NCI-H82 treated with DMSO at 0.1 percent for 48 hours (cell line): ENCODE results near the gene RTF1.
"Not testable (repeated sequence)": the region's sequence is repeated elsewhere in the genome, so short reads cannot be mapped to it uniquely, and the experiment has no call there.

Experiments
- DNase-seq: peaks from one replicate; lab custom pipeline; 2025; ENCODE audit not compliant: unreplicated experiment; lab: John Stamatoyannopoulos, UW

RTF1 gene

GRCh38 chr15:41435037-41435786, 18.3 kb downstream of the RTF1 start:
- DNase-seq, result no peak

DNA sequence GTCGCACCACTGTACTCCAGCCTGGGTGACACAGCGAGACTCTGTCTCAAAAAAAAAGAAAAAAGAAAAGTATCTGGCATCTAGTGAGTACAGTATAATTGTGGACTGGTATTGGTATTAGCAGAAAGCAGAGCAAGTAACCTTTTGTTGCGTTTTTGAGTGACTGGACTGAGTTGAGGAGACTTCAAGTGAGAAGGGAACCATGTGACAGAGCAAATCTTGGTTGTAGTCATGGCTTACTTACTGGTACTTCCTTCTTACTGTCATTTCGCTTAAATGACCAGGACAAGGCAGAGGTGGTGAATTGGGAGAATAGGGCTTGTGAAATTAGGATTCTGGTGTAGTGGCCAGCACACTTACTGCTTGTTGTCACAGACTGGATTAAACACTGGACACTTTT, 20.6 kb downstream of the RTF1 start:
- no peak for DNase-seq

- no peak for DNase-seq
Observed at GRCh38 chr15:41438206-41438605, 21.3 kb downstream of the RTF1 start.

DNA sequence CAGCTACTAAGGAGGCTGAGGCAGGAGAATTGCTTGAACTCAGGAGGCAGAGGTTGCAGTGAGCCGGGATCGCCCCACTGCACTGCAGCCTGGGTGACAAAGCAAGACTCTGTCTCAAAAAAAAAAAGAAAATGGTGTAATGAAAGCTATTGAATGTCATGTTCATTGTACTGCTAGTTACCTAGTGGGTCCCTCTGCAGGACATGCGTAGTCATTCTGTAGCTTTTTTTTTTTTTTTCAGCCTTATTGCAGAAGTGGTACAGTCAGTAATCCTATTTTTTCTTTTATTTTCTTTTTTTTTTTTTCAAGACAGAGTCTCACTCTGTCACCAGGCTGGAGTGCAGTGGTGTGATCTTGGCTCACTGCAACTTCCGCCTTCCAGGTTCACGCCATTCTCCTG, 21.9 kb downstream of the RTF1 start:
- not testable (repeated sequence) for DNase-seq

DNA sequence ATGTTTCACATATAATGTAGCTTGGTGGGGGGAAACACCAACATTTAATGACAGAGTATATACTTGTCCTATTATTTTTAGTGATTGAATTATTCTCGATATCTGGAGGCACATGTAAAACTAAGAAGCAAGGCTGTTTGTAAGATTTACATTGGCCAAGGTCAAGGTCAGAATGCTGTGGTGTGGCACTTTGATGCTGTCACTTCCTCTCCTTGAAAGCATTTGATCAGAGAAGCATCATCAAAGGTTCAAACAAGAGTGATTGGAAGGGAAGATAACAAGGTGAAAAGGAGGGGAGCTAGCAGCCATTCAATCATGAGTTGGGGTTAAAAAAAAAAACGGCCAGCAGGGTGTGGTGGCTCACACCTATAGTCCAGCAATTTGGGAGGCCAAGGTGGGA, 26.4 kb downstream of the RTF1 start:
- no peak for DNase-seq

GRCh38 chr15:41445399-41445798, 28.5 kb downstream of the RTF1 start:
- DNase-seq, result no peak

DNA sequence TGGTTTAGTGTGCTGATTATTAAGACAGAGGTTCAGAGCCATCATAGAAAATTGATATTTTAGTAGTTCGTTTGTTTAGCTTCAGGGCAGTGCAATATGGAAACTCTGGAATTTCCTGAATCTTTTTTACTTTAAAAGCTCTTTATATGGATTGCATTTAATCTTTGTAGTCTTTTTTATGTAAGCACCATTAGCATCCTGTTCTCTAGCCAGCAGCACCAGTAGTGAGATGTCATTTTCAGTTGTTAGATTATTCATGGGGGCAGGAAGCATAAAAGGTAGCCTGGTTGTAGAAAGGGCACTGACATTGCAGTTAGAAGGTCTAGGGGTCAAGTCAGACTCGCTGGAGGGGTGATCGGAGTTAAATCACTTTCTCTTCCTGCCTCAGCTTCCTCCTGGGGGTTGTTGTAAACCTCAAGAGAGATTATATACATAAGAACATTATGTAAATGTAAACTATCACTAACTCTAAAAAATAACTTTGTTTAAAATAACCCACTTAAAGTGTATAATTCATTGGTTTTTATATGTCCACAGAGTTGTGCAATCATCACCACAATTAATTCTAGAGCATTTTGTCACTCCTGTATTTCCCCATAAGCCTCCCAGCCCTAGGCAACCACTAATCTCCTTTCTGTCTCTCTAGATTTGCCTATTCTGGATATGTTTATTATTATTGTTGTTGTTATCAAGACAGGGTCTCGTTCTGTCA, 45.3 kb downstream of the RTF1 start:
- DNase-seq, result no peak

DNA sequence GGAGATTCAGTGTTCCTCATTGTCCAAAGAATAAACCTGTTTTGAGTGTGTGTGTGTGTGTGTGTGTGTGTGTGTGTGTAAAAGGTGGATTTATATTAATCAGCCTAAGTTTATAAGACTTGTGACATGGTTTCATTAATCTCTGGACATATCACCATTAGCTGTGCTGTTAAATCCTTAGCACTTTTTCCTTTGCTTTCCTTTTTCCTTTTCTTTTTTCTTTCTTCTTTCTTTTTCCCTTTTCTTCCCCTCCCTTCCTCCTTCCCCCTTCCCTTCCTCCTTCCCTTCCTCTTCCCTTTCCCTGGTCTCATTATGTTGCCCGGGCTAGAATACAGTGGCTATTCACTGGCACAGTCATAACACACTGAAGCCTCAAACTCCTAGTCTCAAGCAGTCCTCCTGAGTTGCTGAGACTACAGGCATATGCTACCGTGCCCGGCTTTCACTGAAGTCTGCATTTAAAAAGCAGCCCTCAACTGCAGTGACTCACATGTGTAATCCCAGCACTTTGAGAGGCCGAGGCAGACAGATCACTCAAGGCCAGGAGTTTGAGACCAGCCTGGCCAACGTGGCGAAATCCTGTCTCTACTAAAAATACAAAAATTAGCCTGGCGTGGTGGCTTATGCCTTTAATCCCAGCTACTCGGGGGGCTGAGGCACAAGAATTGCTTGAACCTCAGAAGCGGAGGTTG, 48.1 kb downstream of the RTF1 start:
- no peak for DNase-seq

DNA sequence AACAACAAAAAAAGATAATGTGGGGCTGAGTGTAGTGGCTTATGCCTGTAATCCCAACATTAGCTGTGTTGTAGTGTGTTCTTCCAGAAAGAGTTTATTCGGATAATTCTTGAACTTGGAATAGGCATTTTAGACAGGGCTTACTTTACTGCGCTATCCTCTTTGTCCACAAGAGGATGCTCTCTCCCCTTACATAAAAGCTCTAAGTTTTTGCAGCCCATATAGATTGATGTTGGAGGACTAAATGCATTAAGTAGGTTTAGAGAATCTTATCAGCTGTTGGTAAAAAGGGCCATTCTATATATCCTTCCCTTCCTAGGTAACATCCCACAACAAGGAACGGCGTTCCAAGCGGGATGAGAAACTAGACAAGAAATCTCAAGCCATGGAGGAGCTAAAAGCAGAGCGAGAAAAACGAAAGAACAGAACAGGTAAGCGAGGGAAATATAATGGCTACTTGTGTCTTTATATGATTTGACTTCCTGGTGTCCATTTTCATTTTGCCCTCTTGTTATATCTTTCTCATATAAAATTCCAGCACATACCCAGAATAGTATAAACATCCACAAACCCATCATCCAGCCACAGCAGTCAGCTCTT, 49.0 kb downstream of the RTF1 start:
- peak; percentile 22 for DNase-seq

GRCh38 chr15:41466711-41467110, 49.8 kb downstream of the RTF1 start:
- no peak for DNase-seq

- not testable (repeated sequence) for DNase-seq
Observed at GRCh38 chr15:41469644-41470043, 52.7 kb downstream of the RTF1 start.

- DNase-seq, result no peak
Observed at GRCh38 chr15:41473418-41473817, 56.5 kb downstream of the RTF1 start.

DNA sequence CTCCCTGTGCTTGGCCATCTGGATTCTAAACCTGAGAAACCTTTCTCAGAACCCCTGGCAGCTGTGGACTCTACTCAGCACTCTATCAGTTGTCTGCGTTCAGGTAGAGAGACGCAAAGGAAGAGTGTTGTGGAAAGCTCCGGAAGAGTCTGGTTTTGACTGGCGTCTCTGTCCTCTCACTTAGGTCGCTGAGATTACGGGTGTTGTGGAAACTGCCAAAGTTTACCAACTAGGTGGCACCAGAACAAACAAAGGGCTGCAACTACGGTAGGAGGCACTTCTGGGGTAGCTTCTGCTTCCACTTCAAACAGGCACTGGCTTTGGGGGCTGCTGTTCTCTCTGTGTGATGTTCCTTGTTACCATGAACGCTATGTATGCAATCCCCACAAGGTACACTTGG, 57.5 kb downstream of the RTF1 start:
- no peak for DNase-seq

- no peak for DNase-seq
Observed at GRCh38 chr15:41474941-41475340, 58.0 kb downstream of the RTF1 start.

DNA sequence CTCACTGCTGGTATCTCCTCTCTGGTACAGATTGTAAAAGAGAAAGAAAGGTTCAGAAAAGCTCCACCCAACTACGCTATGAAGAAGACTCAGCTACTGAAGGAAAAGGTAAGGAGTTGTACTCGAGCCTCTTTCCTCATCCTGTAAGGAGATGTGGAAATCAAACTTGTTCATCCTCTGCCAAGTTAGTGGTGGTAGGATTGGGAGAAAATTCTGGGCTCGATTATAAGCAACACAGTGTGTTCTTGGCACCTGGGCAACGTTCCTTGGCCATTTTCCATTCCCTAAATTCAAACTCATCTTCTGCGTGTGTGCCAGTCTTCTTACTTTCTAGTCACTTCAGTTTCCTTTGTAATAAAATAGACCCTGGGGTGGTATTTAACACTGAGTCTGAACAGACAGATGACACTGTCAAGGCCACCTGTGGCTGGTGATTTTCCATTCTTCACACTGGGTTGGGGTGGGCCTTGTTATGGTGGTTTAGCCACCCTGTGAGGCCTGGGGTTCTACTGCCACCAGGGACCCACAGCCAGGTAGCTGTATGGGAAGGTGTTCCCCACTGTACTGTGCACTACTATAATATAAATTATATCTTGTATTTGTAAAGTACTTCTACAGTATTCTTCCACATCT, 59.6 kb downstream of the RTF1 start:
- DNase-seq, result no peak

- no peak for DNase-seq
Observed at GRCh38 chr15:41480396-41481140, 63.7 kb downstream of the RTF1 start.

DNA sequence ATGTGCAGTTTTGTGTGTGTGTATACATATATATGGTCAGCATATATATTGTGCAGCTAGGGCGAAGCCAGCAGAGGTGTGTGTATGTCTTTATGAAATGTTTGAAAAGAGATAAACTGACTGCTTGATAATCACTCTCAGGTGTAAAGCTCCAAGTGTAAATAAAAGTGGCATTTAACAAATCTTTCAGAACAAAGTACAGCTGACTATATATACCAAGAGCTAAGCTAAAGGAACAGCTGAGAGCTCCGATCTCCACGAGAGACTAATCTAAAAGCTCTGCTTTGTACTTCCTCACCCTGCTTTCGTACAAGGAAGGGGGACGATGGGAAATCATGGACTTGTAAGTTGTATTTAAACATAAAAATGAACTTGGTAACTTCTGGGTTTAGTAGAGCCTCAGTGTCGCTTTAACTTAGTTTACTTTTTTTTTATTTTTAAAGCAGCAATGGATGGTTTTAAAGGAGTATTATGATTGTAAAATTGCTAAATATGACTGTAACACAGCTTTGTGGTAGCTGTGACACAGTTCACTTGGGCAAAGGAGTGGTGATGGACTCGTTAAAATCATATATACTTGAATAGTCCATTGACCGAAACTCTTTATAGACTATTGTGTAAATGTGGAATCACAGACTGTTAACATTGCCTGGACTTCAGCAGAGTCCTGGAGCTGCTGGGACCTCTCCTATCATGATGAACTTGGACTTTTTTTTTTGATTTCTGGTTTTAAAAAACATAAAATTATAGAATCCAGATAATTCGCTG, 65.4 kb downstream of the RTF1 start:
- no peak for DNase-seq

- no peak for DNase-seq
Observed at GRCh38 chr15:41483115-41483514, 66.2 kb downstream of the RTF1 start.

DNA sequence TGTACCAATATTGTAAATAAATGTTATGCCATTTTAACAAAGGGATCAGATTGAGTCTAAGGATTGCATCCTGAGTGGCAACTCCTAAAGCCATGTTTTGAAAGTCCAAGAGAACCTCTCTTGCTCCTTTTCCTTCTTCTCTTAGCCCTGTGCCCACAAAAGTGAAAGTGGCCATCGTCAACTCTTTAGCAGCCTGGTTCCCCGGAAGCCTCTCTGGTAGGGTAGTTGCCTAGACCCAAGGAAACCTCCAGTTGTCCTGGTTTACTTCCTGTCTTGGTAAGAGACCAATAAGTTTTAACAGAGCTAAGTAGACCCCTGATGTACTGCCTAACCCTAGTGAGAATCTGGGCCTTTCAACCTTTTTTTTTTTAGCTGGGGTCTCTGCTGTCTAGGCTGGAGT, 66.6 kb downstream of the RTF1 start:
- no peak for DNase-seq
